GM12864 (cell line): Measurements from ENCODE around the gene KCTD12.

Experiments used
- DNase-seq: peaks from one replicate; pipeline ENCODE4 v3.0.0-alpha.2; 2011; ENCODE audit warnings: low read depth
- H3K4me3 ChIP-seq: 2 replicates; pipeline ENCODE4 v1.5.1; 2011; ENCODE audit warnings: mild to moderate bottlenecking, low read depth, low read length, control low read depth
- CTCF ChIP-seq: IDR thresholded peaks from 2 replicates; pipeline ENCODE4 v1.5.1; 2011; ENCODE audit warnings: low read depth, mild to moderate bottlenecking, moderate library complexity, low read length, control low read depth, inconsistent platforms; ENCODE audit errors: missing control alignments

Gene KCTD12

GRCh38 chr13:76836311-76836710 is 49.9 kb downstream of the KCTD12 start:
- TF ChIP-seq CTCF: no peak
- DNase-seq: no peak
- H3K4me3 ChIP-seq: no peak overlapping the region

GRCh38 chr13:76833441-76833954 is 52.7 kb downstream of the KCTD12 start:
- TF ChIP-seq CTCF: no peak
- no peak overlapping the region for H3K4me3 ChIP-seq
- DNase-seq: no peak

- no peak overlapping the region for H3K4me3 ChIP-seq
- no peak for TF ChIP-seq CTCF
- DNase-seq: no peak
These were observed 53.8 kb downstream of the KCTD12 start for GRCh38 chr13:76832258-76832988.

GRCh38 chr13:76830805-76831204 is 55.4 kb downstream of the KCTD12 start:
- TF ChIP-seq CTCF: no peak
- no peak for DNase-seq
- no peak overlapping the region for H3K4me3 ChIP-seq
